Measurements from ENCODE around the gene POLA1. TPM values are rescaled to one million over a fixed set of nuclear protein-coding genes. Genes with fewer than 3 reads are reported as not detected.

The POLA1 gene
- polyA plus RNA-seq, 1 donor from 2014 or later, result 5.8 TPM

DNA sequence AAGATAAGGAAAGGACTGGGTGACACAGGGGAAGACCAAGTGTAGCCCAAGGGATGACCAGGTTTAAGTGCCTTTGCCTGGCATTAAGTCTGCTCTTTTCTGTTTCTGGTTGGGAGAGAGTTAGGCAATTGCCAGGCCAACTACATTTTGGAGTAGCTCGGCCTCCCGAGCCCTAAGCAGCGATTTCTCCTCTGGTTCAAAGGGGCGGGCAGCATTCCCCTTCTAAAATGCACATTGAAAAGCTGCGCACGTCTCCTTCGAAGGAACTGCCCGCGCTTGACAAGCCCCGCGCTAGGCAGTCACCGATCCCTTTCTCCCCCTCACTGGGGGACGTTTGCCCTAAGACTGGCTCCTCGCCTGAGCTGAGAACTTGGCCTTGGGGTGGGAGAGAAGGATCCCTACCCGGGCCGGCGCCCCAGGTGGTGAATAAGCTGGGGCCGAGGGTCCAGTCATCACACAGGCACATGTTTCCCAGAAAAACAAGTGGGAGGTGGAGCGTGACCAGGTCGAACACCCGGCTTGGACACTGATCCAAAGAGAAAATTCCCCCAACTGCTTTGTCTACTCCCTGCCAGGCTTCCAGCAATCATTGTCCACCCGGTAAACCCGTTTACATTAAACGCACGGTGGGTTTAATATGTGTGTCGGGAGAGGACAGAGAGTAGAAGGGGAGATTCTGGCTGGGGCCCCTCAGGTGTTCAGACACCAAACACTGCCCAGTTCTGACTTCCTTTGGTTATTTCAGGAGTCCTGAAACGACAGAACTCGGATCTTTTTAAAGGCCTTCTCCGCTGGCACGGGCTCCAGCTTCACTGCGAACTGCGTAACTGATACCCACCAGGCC lies 318.1 kb downstream of the POLA1 start:
- no peaks in the 10 kb centered on the region for H3K27me3 ChIP-seq (ENCODE audit: insufficient read depth, low read depth, low read length)
- peaks cover 70% of the 10 kb centered on the region for H3K79me2 ChIP-seq (replicated peaks; ENCODE audit: insufficient read depth, low read length)
- peak overlapping the region; percentile 83 for H3K4me3 ChIP-seq (ENCODE audit: low read length)
- H3F3A ChIP-seq (ENCODE audit: insufficient read depth, low read length, poor library complexity, severe bottlenecking), result no peaks in the 10 kb centered on the region
- TF ChIP-seq POLR2AphosphoS5 (IDR thresholded peaks at IDR 0.05), result peak; percentile 14
- no peak for TF ChIP-seq TAF1 (IDR thresholded peaks at IDR 0.05; ENCODE audit: low read depth)
- TF ChIP-seq CTCF (IDR thresholded peaks at IDR 0.05; ENCODE audit: poor library complexity, severe bottlenecking), result no peak
- no peak for TF ChIP-seq RAD21 (conservative IDR thresholded peaks at IDR 0.05)
- peak overlapping the region; percentile 59 for H3K4me2 ChIP-seq (ENCODE audit: low read length)
- H3K36me3 ChIP-seq (ENCODE audit: insufficient read depth, low read length), result no peaks in the 10 kb centered on the region
- H3K9me2 ChIP-seq (ENCODE audit: insufficient read depth, low read length), result no peaks in the 10 kb centered on the region
- H4K20me1 ChIP-seq (ENCODE audit: insufficient read depth), result no peaks in the 10 kb centered on the region
- H3K9ac ChIP-seq (ENCODE audit: low read length), result peak overlapping the region; percentile 79
- H2AFZ ChIP-seq (ENCODE audit: low read depth, low read length), result no peak overlapping the region
- H3K9me3 ChIP-seq (ENCODE audit: low read length), result no peaks in the 10 kb centered on the region
- peak overlapping the region; percentile 79 for H3K27ac ChIP-seq (ENCODE audit: low read length)

GRCh38 chrX:25012433-25012735 lies 318.7 kb downstream of the POLA1 start:
- Histone ChIP-seq H3K36me3 (ENCODE audit: insufficient read depth, low read length) (no peaks in the 10 kb centered on the region), H4K20me1 (ENCODE audit: insufficient read depth) (no peaks in the 10 kb centered on the region), H3K27ac (ENCODE audit: low read length) (peak overlapping the region; percentile 79), H3K4me2 (ENCODE audit: low read length) (no peak overlapping the region), H3K4me3 (ENCODE audit: low read length) (peak overlapping the region; percentile 83), H3K9me2 (ENCODE audit: insufficient read depth, low read length) (no peaks in the 10 kb centered on the region), H3K79me2 (replicated peaks; ENCODE audit: insufficient read depth, low read length) (peaks cover 67% of the 10 kb centered on the region), H3K27me3 (ENCODE audit: insufficient read depth, low read depth, low read length) (no peaks in the 10 kb centered on the region), H3K9me3 (ENCODE audit: low read length) (no peaks in the 10 kb centered on the region), H3F3A (ENCODE audit: insufficient read depth, low read length, poor library complexity, severe bottlenecking) (no peaks in the 10 kb centered on the region), H2AFZ (ENCODE audit: low read depth, low read length) (no peak overlapping the region), H3K9ac (ENCODE audit: low read length) (peak overlapping the region; percentile 79)
- TF ChIP-seq EZH2 (IDR thresholded peaks at IDR 0.05; ENCODE audit: borderline replicate concordance, insufficient read depth, low read length, poor library complexity, severe bottlenecking), result no peak
- no peak for TF ChIP-seq EP300 (conservative IDR thresholded peaks at IDR 0.05; ENCODE audit: poor library complexity, severe bottlenecking)
- TF ChIP-seq REST (IDR thresholded peaks at IDR 0.05; ENCODE audit: borderline replicate concordance), result no peak
